ENCODE measurements around the gene ALPL. TPM values are rescaled to one million over a fixed set of nuclear protein-coding genes. Genes with fewer than 3 reads are reported as not detected.

The ALPL gene
- total RNA-seq, 1 experiment from 2014 or later = 140 TPM

DNA sequence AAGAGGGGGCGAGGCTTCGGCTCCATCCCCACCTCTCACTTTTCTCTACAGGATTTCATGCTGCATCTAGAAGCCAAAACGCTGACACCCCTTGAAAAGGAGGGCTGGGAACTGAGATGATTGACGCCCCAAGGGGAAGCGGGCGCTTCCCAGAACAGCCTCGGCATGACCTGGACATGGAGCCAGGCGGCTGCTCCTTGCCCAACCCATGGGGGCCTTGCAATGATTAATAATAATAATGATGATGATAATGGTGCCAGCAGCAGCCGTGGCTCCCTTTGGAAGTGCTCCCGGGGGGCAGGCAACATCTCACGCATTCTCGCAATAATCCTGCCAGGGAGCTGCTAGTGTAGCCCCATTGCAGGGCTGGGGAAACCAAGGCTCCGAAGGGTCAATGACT is 81.7 kb downstream of the ALPL start (continued):
- TF ChIP-seq E2F1 (CRISPR knock-in tag; IDR thresholded peaks at IDR 0.05) = no peak
- TF ChIP-seq ATF1 (CRISPR knock-in tag; IDR thresholded peaks at IDR 0.05) = no peak
- TF ChIP-seq CREM (CRISPR knock-in tag; IDR thresholded peaks at IDR 0.05) = no peak
- TF ChIP-seq FOXJ3 (CRISPR knock-in tag; IDR thresholded peaks at IDR 0.05; ENCODE audit: borderline replicate concordance) = no peak
- TF ChIP-seq MLX (CRISPR knock-in tag; IDR thresholded peaks at IDR 0.05) = no peak
- no peak for TF ChIP-seq ZNF121 (CRISPR knock-in tag; IDR thresholded peaks at IDR 0.05)
- TF ChIP-seq ZNF263 (CRISPR knock-in tag; IDR thresholded peaks at IDR 0.05; ENCODE audit: low read depth) = no peak
- TF ChIP-seq NR2C2 (CRISPR knock-in tag; IDR thresholded peaks at IDR 0.05) = no peak
- TF ChIP-seq TEAD1 (CRISPR knock-in tag; IDR thresholded peaks at IDR 0.05) = no peak

- TF ChIP-seq ATF2 (CRISPR knock-in tag; IDR thresholded peaks at IDR 0.05; ENCODE audit: borderline replicate concordance, low read depth) = no peak
- no peak for TF ChIP-seq ZNF232 (CRISPR knock-in tag; IDR thresholded peaks at IDR 0.05)
- TF ChIP-seq ZNF425 (CRISPR knock-in tag; conservative IDR thresholded peaks at IDR 0.05) = no peak
- TF ChIP-seq ZNF121 (CRISPR knock-in tag; IDR thresholded peaks at IDR 0.05) = no peak
- TF ChIP-seq, protein P1, sequence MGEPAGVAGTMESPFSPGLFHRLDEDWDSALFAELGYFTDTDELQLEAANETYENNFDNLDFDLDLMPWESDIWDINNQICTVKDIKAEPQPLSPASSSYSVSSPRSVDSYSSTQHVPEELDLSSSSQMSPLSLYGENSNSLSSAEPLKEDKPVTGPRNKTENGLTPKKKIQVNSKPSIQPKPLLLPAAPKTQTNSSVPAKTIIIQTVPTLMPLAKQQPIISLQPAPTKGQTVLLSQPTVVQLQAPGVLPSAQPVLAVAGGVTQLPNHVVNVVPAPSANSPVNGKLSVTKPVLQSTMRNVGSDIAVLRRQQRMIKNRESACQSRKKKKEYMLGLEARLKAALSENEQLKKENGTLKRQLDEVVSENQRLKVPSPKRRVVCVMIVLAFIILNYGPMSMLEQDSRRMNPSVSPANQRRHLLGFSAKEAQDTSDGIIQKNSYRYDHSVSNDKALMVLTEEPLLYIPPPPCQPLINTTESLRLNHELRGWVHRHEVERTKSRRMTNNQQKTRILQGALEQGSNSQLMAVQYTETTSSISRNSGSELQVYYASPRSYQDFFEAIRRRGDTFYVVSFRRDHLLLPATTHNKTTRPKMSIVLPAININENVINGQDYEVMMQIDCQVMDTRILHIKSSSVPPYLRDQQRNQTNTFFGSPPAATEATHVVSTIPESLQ (CRISPR knock-in tag; IDR thresholded peaks at IDR 0.05) = no peak
- no peak for TF ChIP-seq ESRRA (CRISPR knock-in tag; IDR thresholded peaks at IDR 0.05; ENCODE audit: borderline replicate concordance)
- no peak for TF ChIP-seq NFE2L1 (CRISPR knock-in tag; IDR thresholded peaks at IDR 0.05)
- TF ChIP-seq, protein P2, sequence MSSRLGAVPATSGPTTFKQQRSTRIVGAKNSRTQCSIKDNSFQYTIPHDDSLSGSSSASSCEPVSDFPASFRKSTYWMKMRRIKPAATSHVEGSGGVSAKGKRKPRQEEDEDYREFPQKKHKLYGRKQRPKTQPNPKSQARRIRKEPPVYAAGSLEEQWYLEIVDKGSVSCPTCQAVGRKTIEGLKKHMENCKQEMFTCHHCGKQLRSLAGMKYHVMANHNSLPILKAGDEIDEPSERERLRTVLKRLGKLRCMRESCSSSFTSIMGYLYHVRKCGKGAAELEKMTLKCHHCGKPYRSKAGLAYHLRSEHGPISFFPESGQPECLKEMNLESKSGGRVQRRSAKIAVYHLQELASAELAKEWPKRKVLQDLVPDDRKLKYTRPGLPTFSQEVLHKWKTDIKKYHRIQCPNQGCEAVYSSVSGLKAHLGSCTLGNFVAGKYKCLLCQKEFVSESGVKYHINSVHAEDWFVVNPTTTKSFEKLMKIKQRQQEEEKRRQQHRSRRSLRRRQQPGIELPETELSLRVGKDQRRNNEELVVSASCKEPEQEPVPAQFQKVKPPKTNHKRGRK (CRISPR knock-in tag; IDR thresholded peaks at IDR 0.05; ENCODE audit: borderline replicate concordance) = no peak
- no peak for TF ChIP-seq CBFB (CRISPR knock-in tag; IDR thresholded peaks at IDR 0.05; ENCODE audit: low read depth)
- TF ChIP-seq, protein P3, sequence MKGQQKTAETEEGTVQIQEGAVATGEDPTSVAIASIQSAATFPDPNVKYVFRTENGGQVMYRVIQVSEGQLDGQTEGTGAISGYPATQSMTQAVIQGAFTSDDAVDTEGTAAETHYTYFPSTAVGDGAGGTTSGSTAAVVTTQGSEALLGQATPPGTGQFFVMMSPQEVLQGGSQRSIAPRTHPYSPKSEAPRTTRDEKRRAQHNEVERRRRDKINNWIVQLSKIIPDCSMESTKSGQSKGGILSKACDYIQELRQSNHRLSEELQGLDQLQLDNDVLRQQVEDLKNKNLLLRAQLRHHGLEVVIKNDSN (CRISPR knock-in tag; IDR thresholded peaks at IDR 0.05) = no peak
- TF ChIP-seq HMGA2 (CRISPR knock-in tag; IDR thresholded peaks at IDR 0.05) = no peak
- POLR2A ChIA-PET = no interaction called here
- peak overlapping the region; percentile 75; the same call in 1 of the 2 replicates for H3K27ac Mint-ChIP-seq
- ATAC-seq (no peak), DNase-seq (ENCODE audit: low spot score) (no peak)
- CTCF ChIA-PET = interaction anchor here (0.6 to 2.3 kb wide), 5 partner anchors 18 to 1236 kb away, joined by 3 to 9 read pairs (median 4); no protein-coding TSS in a partner anchor
- H3K4me3 Mint-ChIP-seq = no peak overlapping the region
- peaks cover 18% of the 10 kb centered on the region for H3K4me1 Mint-ChIP-seq
- H3K27me3 Mint-ChIP-seq (ENCODE audit: low read depth) = peaks cover 3% of the 10 kb centered on the region; the same call in 1 of the 2 replicates
- H3K36me3 Mint-ChIP-seq = no peaks in the 10 kb centered on the region
- no peaks in the 10 kb centered on the region for H3K9me3 Mint-ChIP-seq
Observed at GRCh38 chr1:21592086-21592865, 83.1 kb downstream of the ALPL start.
